ENCODE data around the gene AVP.

Gene AVP, protein sequence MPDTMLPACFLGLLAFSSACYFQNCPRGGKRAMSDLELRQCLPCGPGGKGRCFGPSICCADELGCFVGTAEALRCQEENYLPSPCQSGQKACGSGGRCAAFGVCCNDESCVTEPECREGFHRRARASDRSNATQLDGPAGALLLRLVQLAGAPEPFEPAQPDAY

DNA sequence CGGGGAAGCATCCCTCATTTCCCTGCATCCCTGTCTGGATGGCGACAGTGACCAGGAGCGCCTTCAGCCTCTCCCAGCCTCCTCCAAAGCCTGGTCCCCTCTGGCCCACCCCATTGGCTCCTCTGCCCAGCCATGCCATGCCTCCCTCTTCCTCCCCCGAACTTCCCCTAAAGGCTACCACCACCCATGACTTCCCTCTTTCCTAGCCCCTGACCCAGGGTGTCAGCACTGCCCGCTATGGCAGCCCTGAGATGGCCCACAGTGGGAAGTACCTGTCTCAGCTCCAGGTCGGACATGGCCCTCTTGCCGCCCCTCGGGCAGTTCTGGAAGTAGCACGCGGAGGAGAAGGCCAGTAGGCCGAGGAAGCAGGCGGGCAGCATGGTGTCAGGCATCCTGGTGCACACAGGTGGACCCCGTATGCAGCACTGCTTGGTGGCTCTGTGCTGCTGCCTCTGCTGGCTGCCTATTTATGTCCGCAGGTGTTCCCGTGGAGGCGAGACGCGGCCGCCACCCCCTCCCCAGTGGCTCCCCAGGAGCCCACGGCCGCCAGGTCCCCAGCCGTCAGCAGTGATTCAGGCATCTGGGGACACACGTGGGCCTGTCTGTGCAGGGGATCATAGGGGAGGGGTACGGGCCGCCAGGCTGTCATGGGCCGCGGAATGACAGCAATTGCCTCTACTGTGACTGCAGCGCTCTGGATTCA lies at the start of gene AVP:
Gene AVP (minus strand): TSS at position 442 of the 703 bp plus-strand sequence. CDS start 50 bp downstream, at position 392.
- Histone ChIP-seq H3K4me1 (peaks cover 0 to 22% (median 16%) of the 10 kb centered on the region in 4 donors), H3K27me3 (peaks cover 0 to 62% of the 10 kb centered on the region in 2 donors), H3K9me3 (no peaks in the 10 kb centered on the region), H3K36me3 (no peaks in the 10 kb centered on the region), H3K4me3 (no peak within 1 kb of the TSS), H3K27ac (no peak within 1 kb of the TSS)
- TF ChIP-seq, protein P1, sequence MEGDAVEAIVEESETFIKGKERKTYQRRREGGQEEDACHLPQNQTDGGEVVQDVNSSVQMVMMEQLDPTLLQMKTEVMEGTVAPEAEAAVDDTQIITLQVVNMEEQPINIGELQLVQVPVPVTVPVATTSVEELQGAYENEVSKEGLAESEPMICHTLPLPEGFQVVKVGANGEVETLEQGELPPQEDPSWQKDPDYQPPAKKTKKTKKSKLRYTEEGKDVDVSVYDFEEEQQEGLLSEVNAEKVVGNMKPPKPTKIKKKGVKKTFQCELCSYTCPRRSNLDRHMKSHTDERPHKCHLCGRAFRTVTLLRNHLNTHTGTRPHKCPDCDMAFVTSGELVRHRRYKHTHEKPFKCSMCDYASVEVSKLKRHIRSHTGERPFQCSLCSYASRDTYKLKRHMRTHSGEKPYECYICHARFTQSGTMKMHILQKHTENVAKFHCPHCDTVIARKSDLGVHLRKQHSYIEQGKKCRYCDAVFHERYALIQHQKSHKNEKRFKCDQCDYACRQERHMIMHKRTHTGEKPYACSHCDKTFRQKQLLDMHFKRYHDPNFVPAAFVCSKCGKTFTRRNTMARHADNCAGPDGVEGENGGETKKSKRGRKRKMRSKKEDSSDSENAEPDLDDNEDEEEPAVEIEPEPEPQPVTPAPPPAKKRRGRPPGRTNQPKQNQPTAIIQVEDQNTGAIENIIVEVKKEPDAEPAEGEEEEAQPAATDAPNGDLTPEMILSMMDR (IDR thresholded peaks at IDR 0.05): no peak
- intact Hi-C loops (cut with DNase I; ENCODE audit: low total_unique reads): no loop called here
- no peak for DNase-seq

DNA sequence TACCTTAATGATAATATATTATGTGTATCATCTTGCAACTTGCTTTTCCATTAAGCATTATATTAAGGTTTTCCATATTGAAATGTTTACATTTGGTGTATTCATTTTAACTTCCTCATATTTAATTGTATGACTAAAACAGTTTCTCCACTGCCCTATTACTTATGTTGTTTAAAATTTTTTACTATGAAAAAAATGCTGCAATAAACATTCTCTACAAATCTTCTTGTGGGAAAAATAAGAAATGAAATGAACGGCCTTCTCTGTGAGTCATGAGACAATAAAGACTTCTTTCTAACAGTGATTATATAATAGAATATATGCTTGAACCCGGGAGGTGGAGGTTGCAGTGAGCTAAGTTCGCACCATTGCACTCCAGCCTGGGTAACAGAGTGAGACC lies 49.6 kb upstream of the AVP start:
- intact Hi-C loops (cut with DNase I; ENCODE audit: low total_unique reads): no loop called here
- peaks cover 0 to 7% (median 7%) of the 10 kb centered on the region in 3 donors for H3K36me3 ChIP-seq
- no peaks in the 10 kb centered on the region for H3K9me3 ChIP-seq
- H3K27me3 ChIP-seq: no peaks in the 10 kb centered on the region
- no peaks in the 10 kb centered on the region for H3K4me1 ChIP-seq
- TF ChIP-seq, protein P1 (IDR thresholded peaks at IDR 0.05): no peak
- no peak overlapping the region for H3K4me3 ChIP-seq
- no peak for DNase-seq
- no peak overlapping the region for H3K27ac ChIP-seq

DNA sequence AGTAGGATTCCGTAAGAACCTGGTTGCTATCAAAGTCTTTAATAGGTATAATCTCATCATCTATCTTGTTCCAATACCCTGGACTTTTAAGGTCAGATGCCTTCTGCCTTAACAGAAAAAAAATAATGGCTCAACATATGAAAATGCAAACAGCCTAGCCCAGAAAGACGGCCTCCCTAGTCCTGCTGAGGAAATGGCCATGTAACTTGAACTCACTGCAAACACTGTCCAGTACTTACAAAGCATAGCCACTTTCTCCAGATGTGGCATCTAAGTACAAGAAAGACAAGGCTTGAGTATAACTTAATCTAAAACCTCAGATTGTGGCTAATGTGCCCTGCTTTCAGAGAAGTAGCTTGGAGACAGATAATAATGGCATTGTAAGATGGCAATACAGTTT lies 48.6 kb upstream of the AVP start:
- TF ChIP-seq, protein P1 (IDR thresholded peaks at IDR 0.05): no peak
- no peaks in the 10 kb centered on the region for H3K4me1 ChIP-seq
- H3K4me3 ChIP-seq: no peak overlapping the region
- H3K27me3 ChIP-seq: no peaks in the 10 kb centered on the region
- peaks cover 0 to 7% (median 3%) of the 10 kb centered on the region in 3 donors for H3K36me3 ChIP-seq
- intact Hi-C loops (cut with DNase I; ENCODE audit: low total_unique reads): no loop called here
- no peak for DNase-seq
- no peak overlapping the region for H3K27ac ChIP-seq
- H3K9me3 ChIP-seq: no peaks in the 10 kb centered on the region

DNA sequence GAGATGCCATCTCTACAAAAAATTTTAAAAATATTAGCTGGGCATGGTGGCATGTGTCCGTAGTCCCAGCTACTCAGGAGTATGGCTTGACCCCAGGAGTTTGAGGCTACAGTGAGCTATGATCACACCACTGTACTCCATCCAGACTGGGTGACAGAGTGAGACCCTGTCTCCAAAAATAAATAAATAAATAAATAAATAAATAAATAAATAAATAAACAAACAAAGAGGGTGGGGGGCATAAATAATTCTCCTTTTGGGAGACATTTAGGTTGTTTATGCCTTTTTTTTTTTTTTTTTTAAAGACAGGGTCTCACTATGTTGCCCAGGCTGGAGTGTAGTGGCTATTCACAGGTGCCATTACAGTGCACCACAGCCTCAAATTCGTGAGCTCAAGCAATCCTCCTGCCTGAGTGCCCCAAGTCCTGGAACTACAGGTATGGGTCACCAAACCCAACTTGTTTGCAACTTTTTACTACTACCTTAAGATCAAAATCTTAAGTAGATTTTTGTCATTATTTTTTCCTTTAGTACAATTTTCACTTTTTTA lies 45.6 kb upstream of the AVP start:
- no peaks in the 10 kb centered on the region for H3K4me1 ChIP-seq
- no peak overlapping the region for H3K4me3 ChIP-seq
- no peaks in the 10 kb centered on the region for H3K9me3 ChIP-seq
- H3K36me3 ChIP-seq: peaks cover 0 to 7% (median 4%) of the 10 kb centered on the region in 3 donors
- DNase-seq: no peak
- intact Hi-C loops (cut with DNase I; ENCODE audit: low total_unique reads): no loop called here
- H3K27ac ChIP-seq: no peak overlapping the region
- TF ChIP-seq, protein P1 (IDR thresholded peaks at IDR 0.05): no peak
- H3K27me3 ChIP-seq: no peaks in the 10 kb centered on the region

DNA sequence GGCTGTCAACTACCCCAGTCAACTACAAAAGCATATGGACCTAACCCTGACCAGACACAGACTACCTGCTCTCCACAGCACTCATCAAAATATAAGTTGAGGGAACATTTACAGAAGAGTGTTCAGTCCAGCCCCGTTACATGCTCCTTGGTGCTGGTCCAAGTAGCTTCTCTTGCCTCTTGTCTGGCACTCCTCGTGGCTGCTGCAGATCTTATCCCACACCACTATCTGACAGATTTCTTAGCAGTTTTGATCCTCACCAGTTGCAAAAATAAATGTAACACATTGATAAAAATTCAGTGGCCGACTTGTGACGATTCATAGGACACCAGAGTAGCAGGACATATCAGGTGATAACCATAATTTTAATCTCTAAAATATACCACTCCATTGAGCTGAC lies 44.6 kb upstream of the AVP start:
- no peak for DNase-seq
- Histone ChIP-seq H3K4me3 (no peak overlapping the region), H3K9me3 (no peaks in the 10 kb centered on the region), H3K36me3 (peaks cover 0 to 12% (median 4%) of the 10 kb centered on the region in 3 donors), H3K27ac (no peak overlapping the region), H3K27me3 (no peaks in the 10 kb centered on the region), H3K4me1 (no peaks in the 10 kb centered on the region)
- intact Hi-C loops (cut with DNase I; ENCODE audit: low total_unique reads): no loop called here
- TF ChIP-seq, protein P1 (IDR thresholded peaks at IDR 0.05): no peak

Data from tibial artery (tissue), 4 donors.